Upper lobe of right lung (tissue), 1 donor: ENCODE data around the gene CDK6. TPM values are rescaled to one million over a fixed set of nuclear protein-coding genes. Genes with fewer than 3 reads are reported as not detected.

Source experiments
- ATAC-seq: fragments of 200-7000 bp; cut with Tn5 transposase; one replicate; pipeline ENCODE4 v1.9.1; 2020; ENCODE audit warnings: mild to moderate bottlenecking, moderate library complexity
- DNase-seq: peaks from one replicate; pipeline ENCODE4 v3.0.0-alpha.2; 2020
- H3K27ac ChIP-seq: fragments of 200-600 bp; one replicate; pipeline ENCODE4 v1.8.0; 2022
- H3K27me3 ChIP-seq: fragments of 200-600 bp; one replicate; pipeline ENCODE4 v1.8.0; 2022; ENCODE audit warnings: mild to moderate bottlenecking
- H3K36me3 ChIP-seq: fragments of 200-600 bp; one replicate; pipeline ENCODE4 v1.8.0; 2022
- H3K4me1 ChIP-seq: fragments of 200-600 bp; one replicate; pipeline ENCODE4 v1.8.0; 2022
- H3K4me3 ChIP-seq: fragments of 200-600 bp; one replicate; pipeline ENCODE4 v1.8.0; 2022; ENCODE audit warnings: mild to moderate bottlenecking
- H3K9me3 ChIP-seq: fragments of 200-600 bp; one replicate; pipeline ENCODE4 v1.8.0; 2022
- intact Hi-C: fragments of 100-400 bp; cut with DNase I; formaldehyde crosslinking; loops from one replicate; pipeline ENCODE4 v1.11.0; 2022
- total RNA-seq: library from RNA; stranded (reverse); fragmentation: NEBNext Ultra II Directional; extraction: Animal tissue kit (Norgen Biotek cat#: 25700); gene quantifications from one replicate; pipeline ENCODE4 v1.2.1, GENCODE V29; 2021
- TF ChIP-seq, protein P1 (sequence below): fragments of 200-600 bp; IDR thresholded peaks from one replicate; pipeline ENCODE4 v1.8.0; 2022; ENCODE audit warnings: antibody characterized with exemption
- donor health status: DM: no; HTN: yes; CAD: no; lungs with severe emphysema.

Gene CDK6
- total RNA-seq, 1 donor from 2014 or later: 22.4 TPM

DNA sequence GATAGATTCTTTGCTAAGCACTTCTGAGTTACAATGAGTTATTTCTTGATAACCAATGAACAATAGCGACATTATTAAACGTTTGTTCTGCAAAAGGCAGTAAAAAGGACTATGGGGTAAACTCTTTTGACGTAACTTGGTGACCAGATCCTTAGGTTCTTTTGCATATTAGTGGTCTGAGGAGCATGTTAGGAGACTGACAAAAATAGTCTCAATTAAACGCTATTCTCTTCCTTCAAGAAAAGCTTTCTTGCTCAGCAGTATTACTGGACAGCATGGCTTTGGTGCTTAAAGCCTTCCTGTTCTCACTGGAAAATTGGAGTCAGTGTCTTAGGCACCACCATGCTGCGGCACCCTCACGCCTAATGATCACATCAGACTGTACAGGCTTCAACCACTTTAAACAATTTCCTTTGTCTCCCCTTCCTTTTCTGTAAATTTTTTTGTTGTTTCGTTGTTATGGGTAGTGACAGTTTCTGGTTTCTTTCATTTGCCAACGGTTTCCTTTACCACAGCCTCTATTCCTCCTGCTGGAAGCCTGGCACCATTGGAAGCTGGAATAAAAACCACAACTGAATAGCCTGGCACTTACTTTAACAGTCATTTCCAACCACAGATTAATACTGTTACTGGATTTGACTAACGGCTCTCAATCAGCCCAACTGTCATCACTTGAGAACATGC lies 197.0 kb downstream of the CDK6 start:
- no peaks in the 10 kb centered on the region for H3K36me3 ChIP-seq
- H3K4me1 ChIP-seq: peaks cover 10% of the 10 kb centered on the region
- no peak for ATAC-seq
- TF ChIP-seq, protein P1, sequence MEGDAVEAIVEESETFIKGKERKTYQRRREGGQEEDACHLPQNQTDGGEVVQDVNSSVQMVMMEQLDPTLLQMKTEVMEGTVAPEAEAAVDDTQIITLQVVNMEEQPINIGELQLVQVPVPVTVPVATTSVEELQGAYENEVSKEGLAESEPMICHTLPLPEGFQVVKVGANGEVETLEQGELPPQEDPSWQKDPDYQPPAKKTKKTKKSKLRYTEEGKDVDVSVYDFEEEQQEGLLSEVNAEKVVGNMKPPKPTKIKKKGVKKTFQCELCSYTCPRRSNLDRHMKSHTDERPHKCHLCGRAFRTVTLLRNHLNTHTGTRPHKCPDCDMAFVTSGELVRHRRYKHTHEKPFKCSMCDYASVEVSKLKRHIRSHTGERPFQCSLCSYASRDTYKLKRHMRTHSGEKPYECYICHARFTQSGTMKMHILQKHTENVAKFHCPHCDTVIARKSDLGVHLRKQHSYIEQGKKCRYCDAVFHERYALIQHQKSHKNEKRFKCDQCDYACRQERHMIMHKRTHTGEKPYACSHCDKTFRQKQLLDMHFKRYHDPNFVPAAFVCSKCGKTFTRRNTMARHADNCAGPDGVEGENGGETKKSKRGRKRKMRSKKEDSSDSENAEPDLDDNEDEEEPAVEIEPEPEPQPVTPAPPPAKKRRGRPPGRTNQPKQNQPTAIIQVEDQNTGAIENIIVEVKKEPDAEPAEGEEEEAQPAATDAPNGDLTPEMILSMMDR: no peak
- H3K27me3 ChIP-seq: no peaks in the 10 kb centered on the region
- no peak overlapping the region for H3K4me3 ChIP-seq
- intact Hi-C loops: loop anchor here (10.0 kb wide), 1 partner anchor 45 kb away; no protein-coding TSS in a partner anchor
- no peak overlapping the region for H3K27ac ChIP-seq
- H3K9me3 ChIP-seq: no peaks in the 10 kb centered on the region
- DNase-seq: no peak

DNA sequence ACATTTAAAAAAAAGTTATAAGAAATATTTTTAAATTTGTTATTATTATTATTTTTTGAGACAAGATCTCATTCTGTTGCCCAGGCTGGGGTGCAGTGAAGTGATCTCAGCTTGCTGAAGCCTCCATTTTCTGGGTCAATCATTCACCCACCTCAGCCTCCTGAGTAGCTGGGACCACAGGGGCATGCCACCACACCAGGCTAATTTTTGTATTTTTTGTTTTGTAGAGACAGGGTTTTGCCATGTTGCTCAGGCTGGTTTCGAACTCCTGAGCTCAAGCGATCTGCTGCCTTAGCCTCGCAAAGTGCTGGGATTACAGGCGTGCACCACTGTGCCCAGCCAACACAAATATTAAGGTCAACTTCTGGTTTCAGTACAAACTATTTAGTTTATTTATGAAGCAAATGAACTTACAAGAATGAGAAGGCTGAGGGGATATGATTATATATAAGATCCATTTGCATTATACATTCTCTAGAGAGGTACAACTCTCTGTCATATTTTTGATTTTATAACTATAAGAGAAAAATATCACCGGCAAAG lies 200.3 kb downstream of the CDK6 start:
- H3K4me1 ChIP-seq: peaks cover 25% of the 10 kb centered on the region
- TF ChIP-seq, protein P1: no peak
- H3K9me3 ChIP-seq: no peaks in the 10 kb centered on the region
- ATAC-seq: no peak
- no peak overlapping the region for H3K4me3 ChIP-seq
- no peak overlapping the region for H3K27ac ChIP-seq
- intact Hi-C loops: loop anchor here (10.0 kb wide), 1 partner anchor 49 kb away; no protein-coding TSS in a partner anchor
- no peak for DNase-seq
- H3K27me3 ChIP-seq: no peaks in the 10 kb centered on the region
- H3K36me3 ChIP-seq: no peaks in the 10 kb centered on the region

DNA sequence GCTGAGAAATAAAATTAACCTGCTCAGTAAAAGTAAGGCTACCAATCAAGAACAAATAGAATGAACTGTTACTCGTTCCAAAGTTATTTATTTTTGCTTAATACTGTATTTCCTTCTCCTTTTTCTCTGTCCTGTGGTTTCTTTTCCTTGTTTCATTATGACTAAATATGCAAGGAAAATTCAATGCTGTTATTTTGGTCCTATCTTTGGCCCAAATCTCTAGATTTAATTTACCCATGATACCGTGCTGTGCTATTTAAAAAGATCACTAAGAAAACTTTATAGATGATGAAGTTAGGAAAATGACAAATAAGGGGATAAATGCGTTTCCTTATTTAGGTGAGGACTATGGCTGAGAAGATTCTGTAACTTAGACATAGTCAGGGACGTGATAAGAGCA lies 200.8 kb downstream of the CDK6 start:
- Histone ChIP-seq H3K27me3 (no peaks in the 10 kb centered on the region), H3K9me3 (no peaks in the 10 kb centered on the region), H3K36me3 (no peaks in the 10 kb centered on the region), H3K4me3 (no peak overlapping the region), H3K4me1 (peaks cover 25% of the 10 kb centered on the region), H3K27ac (peak overlapping the region; percentile 20)
- DNase-seq (no peak), ATAC-seq (no peak)
- intact Hi-C loops: loop anchor here (10.0 kb wide), 1 partner anchor 49 kb away; no protein-coding TSS in a partner anchor
- TF ChIP-seq, protein P1: no peak

DNA sequence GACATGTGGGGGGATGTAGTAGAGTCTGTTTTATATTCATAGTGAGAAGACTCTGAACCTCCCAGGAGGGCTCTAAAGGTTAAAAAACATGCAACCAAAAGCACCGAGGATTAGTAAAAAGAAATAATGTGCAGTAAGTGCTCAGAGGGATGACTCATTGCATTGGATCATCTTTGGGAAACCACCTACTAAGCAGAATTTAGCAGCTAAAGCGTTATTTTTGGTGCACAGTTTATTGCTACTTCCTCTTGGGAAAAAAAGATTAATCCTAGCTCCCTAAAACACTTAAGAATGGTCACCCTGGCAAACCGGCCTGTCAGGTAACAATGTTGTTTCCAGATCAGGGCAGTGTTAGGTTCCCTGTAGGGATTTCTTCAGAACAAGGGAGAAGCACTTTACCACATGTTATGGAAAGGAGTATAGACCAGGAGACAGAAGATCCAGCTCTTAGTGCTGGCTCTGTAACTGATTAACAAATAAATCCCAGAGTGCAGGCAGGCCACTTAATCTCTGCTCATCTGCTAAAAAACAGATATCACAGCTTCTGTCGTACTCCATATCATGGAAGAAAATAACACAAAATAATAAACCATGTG lies 201.4 kb downstream of the CDK6 start:
- H3K4me3 ChIP-seq: no peak overlapping the region

DNA sequence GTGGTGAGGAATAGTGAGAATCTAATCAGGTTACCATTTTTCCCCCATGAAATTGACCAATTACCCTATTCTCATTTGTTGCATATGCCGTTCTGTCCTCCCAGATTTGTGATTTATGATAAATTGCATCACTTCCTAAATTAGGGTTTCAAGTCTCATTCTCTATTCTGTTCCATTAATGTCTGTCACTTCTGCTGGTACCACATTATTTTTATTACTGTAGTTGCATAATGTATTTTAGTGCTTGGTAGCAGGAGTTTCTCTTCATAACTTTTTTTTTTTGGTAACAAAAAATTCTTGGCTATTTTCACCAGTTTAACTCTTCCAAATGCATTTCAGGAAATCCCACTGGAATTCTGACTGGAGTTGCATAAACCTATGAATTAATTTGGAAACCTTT lies 202.2 kb downstream of the CDK6 start:
- intact Hi-C loops: loop anchor here (10.0 kb wide), 1 partner anchor 51 kb away; no protein-coding TSS in a partner anchor
- H3K27ac ChIP-seq: peak overlapping the region; percentile 64
- H3K9me3 ChIP-seq: no peaks in the 10 kb centered on the region
- H3K4me1 ChIP-seq: peaks cover 25% of the 10 kb centered on the region
- no peaks in the 10 kb centered on the region for H3K36me3 ChIP-seq
- TF ChIP-seq, protein P1: no peak
- ATAC-seq (peak; percentile 51), DNase-seq (no peak)
- no peaks in the 10 kb centered on the region for H3K27me3 ChIP-seq
- no peak overlapping the region for H3K4me3 ChIP-seq

More for the DNA sequence above, 201.4 kb downstream of the CDK6 start:
- DNase-seq (no peak), ATAC-seq (peak; percentile 42)
- TF ChIP-seq, protein P1: no peak
- Histone ChIP-seq H3K9me3 (no peaks in the 10 kb centered on the region), H3K36me3 (no peaks in the 10 kb centered on the region), H3K4me1 (peaks cover 25% of the 10 kb centered on the region), H3K27ac (peak overlapping the region; percentile 20), H3K27me3 (no peaks in the 10 kb centered on the region)
- intact Hi-C loops: loop anchor here (10.0 kb wide), 1 partner anchor 50 kb away; no protein-coding TSS in a partner anchor
